ENCODE measurements around the gene DOK7. TPM values are rescaled to one million over a fixed set of nuclear protein-coding genes. Genes with fewer than 3 reads are reported as not detected.

The DOK7 gene
- polyA plus RNA-seq, 4 donors = 2.0 to 3.4 (median 2.5) TPM

DNA sequence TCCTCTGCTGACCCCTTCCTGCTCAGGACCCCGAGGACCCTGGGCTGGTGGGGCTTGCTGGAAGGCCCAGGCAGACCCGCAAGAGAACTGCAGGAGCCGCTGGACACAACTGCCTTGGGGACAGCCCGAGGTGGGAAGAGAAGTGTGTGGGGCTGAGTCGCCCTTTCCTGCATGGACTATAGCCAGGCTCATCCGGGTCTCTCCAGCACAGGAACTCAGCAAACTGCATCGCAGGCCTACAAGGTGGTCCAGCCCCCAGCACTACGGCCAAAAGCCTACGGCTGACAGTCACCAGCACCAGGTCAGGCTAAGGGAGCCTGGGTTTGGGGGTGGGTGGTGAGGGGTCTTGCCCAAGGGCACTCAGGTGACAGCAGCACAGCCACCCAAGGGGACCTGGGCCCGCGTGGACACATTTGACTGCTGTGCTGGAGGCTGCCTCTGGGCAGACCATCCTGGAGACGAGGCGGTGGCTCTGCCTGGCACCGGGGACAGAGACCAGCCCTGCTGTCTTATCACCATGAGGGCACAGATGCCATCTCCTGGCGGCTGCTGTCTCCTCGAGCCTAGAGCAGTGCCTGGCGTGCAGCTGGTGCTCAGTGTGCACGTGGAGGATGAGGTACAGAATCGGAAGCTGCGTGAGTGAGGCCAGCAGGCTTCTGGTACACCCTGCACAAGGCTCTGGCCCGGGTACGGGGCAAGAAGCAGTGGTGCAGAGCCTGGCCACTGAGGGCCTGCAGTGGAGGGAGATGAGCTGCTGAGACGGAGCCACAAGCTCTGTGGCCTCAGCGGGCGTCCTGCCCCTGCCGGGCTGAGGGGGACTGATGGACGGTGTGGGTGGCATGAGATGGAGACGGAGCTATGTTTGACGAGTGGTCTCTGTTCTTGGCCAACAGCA lies 54.0 kb downstream of the DOK7 start:
- no peak for DNase-seq (ENCODE audit: low read depth in 4 of 4, low spot score in 2 of 4)

GRCh38 chr4:3517731-3518510 lies 54.8 kb downstream of the DOK7 start:
- DNase-seq (ENCODE audit: low read depth in 4 of 4, low spot score in 2 of 4) = no peak

DNA sequence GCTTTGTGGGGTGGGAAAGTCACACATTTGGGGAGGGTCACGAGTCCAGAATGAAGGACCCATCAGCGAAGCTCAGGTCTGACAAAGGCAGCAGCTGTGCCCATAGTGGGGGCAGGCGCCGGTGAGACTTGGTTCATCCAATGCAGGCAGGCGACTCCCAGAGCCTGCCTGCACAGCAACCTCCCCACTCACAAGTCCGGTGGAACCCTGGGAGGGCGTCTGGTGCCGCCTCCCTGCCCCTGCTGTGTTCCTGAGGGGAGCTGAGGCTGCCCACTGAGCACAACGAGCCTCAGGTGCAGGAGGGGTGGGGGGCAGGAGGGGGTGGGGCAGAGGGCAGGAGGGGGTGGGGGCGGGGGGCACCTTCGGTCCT lies 55.4 kb downstream of the DOK7 start:
- no peak for DNase-seq (ENCODE audit: low read depth in 4 of 4, low spot score in 2 of 4)

GRCh38 chr4:3518941-3519340 lies 55.8 kb downstream of the DOK7 start:
- DNase-seq (ENCODE audit: low read depth in 4 of 4, low spot score in 2 of 4) = no peak

- no peak for DNase-seq (ENCODE audit: low read depth in 4 of 4, low spot score in 2 of 4)
Observed at GRCh38 chr4:3519468-3520264, 56.6 kb downstream of the DOK7 start.

GRCh38 chr4:3520276-3520675 lies 57.2 kb downstream of the DOK7 start:
- DNase-seq (ENCODE audit: low read depth in 4 of 4, low spot score in 2 of 4) = no peak

DNA sequence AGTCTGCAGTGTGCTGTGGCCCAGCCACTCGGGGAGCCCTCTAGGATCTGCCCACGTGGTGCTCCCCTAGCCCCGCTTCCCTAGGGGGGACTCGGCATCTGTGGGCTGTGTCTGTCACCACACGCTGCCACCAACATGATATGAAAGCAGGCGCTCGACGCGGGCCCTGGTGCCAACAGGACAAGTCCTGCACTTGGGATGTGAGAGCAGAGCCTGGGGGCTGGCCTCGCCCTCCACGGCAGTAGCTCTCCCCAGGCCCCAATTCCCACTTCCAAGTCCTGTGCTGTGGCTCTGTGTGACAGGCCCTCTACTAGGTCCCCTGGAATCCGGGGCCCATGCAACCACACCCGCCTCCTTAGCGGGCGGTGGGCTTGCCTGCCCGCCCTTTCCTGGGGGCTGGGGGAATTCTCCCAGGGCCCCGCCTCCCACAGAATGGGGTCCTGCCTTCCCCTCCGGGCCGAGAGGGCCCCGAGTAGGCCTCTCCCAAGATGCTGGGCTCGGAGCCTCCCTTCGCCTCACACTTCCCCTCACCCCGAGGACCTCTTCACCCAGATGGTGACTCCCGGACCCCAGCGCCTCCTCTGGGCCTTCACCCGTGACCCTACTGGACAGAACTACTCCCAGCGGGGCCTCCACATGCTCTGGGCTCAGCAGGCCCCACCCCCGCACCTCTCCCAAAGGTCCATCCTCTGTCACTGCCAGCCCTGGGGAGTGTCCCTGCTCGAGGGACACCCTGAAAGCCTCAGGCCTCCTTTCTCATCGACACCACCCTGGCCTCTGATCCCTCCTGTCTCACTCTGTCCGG lies 57.9 kb downstream of the DOK7 start:
- no peak for DNase-seq (ENCODE audit: low read depth in 4 of 4, low spot score in 2 of 4)

DNA sequence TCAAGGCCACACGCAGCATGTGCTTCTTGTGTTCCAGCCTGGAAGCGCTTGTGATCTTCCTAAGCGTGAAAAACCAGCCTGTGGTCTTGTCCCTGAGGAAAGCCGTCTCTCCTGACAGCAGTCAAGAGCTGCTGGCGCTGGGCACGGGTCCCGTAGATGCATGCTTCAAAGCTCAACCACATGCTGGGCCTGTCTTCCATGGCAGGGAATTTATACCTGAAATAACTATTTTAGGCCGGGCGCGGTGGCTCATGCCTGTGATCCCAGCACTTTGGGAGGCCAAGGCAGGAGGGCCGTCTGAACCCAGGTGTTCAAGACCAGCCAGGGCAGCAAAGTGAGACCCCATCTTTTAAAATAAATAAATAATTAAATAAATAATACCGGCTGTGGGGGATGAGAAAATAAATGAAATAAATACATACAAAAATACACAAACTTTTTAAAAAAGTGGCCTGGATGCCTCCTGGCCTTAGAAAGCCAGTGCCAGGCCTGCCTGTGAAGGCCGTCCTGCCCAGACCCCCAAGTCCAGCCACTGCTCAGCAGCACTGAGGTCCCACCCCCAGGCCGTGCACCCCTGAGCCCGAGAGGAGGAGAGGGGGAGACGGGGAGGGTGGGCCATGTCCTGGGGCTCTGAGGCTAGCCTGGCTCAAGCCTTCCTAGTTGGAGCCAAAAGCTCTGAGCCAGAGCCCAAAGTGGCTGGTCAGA lies 58.7 kb downstream of the DOK7 start:
- DNase-seq (ENCODE audit: low read depth in 4 of 4, low spot score in 2 of 4) = no peak

DNA sequence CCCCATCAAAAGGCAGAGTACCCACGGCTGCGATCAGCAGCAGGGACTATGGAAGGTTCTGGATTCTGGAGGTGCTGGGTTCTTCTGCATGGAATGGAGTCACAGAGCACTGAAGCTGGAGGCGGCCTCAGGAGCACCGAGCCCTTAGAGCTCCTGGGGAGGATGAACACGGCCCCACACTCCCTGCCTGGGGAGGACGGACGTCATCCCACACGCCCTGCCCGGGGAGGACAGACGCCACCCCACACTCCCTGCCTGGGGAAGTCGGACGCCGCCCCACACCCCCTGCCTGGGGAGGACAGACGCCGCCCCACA lies 59.2 kb downstream of the DOK7 start:
- no peak for DNase-seq (ENCODE audit: low read depth in 4 of 4, low spot score in 2 of 4)

DNA sequence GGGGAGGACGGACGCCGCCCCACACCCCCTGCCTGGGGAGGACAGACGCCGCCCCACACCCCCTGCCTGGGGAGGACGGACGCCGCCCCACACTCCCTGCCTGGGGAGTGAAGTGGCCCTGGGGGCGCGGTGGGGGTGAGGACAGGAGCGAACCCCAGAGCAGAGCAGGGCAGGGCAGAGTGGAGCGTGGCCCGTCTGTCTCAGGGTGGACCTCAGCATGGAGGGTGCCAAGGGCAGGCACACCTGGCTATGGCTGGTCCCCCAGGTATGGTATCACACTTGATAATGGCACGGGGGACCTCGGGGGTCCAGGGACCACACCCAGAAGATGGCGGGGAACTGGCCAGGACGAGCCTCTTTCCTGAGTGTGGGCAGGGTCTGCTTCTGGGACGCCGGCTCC lies 59.5 kb downstream of the DOK7 start:
- DNase-seq (ENCODE audit: low read depth in 4 of 4, low spot score in 2 of 4) = no peak

GRCh38 chr4:3523146-3523627 lies 60.1 kb downstream of the DOK7 start:
- no peak for DNase-seq (ENCODE audit: low read depth in 4 of 4, low spot score in 2 of 4)

DNA sequence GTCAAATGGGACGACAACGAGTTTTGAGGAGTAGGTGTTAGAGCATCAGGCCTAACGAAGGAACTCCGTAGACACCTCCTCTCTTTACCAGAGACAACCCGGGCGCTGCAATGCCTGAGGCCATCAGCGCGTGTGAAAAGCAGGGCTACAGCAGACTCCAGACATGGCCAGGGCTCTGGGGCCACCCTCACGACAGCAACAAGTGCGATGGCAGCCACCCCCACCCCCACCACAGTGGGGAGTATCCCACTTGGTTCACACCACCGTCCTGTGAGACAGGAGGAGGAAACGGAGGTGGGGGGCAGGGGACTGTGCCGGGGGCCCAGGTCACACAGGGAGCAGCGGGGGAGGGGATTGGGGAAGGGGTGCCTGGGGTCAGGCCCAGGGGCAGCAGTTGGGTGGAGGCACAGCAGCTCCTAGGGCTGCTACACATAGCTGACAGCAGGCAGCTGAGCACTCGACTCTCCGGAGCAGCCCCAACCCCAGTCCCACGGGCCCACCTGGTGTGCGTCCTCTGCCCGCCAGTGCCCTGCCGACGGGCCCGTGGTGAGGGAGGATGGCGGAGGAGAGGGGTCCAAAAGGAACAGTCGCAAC lies 60.6 kb downstream of the DOK7 start:
- DNase-seq (ENCODE audit: low read depth in 4 of 4, low spot score in 2 of 4) = no peak

DNA sequence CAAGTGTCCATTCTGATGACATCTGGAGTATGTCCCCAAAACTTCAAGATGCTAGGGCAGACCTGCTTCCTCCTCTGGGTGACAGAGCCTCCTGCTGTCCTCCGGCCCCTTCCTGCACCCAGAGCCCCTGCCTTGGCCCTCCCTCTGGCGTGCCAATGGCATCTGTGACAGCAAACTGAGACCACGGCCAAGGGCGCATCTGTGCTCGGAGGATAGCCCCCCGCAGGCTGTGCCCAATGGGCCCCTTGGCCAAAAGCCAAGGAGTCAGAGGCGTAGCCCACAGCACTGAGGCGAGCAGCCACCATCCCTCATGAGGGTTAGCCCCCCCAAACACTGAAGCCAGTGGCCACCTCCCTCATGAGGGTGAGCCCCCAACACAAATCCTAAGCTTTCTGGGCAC lies 61.2 kb downstream of the DOK7 start:
- DNase-seq (ENCODE audit: low read depth in 4 of 4, low spot score in 2 of 4) = no peak

DNA sequence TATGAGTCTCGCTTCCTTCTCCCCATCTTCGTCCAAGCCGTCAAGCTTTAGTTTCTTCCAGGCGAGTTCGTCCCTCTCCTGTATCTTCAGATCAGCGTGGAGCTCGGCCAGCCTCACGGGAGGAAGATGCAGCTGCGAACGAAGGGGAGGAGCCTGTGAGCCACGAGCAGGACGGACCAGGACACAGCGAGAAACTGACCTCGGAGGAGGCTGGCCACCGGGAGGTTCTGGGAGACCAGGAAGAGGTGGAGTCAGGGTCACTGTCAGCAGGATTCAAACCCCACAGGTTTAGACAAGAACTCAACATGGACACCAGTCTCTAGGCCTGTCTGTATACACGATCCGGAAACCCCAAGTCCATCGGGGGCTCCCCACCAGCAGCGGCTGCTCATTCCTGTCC lies 61.8 kb downstream of the DOK7 start:
- no peak for DNase-seq (ENCODE audit: low read depth in 4 of 4, low spot score in 2 of 4)

- DNase-seq (ENCODE audit: low read depth in 4 of 4, low spot score in 2 of 4) = no peak
Observed at GRCh38 chr4:3525532-3526430, 62.7 kb downstream of the DOK7 start.

DNA sequence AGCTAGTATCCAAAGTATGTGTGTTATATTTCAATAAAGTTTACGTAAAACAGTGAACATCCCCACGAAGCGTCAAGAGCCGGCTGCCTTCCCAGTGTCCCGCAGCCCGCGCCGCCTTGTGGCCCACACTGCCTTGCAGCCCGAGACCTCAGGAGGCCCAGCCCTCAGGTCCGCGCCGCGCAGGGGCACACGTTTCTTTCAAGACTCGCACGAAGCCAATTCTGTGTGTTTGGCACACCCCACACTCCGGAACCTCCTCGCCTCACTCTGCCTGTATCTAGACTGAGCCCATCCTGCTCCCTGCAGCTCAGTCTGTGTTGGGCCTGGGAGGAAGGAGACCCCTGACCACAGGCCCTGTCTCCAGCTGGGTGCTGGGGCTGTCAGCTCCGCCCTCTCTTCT lies 63.4 kb downstream of the DOK7 start:
- no peak for DNase-seq (ENCODE audit: low read depth in 4 of 4, low spot score in 2 of 4)

DNA sequence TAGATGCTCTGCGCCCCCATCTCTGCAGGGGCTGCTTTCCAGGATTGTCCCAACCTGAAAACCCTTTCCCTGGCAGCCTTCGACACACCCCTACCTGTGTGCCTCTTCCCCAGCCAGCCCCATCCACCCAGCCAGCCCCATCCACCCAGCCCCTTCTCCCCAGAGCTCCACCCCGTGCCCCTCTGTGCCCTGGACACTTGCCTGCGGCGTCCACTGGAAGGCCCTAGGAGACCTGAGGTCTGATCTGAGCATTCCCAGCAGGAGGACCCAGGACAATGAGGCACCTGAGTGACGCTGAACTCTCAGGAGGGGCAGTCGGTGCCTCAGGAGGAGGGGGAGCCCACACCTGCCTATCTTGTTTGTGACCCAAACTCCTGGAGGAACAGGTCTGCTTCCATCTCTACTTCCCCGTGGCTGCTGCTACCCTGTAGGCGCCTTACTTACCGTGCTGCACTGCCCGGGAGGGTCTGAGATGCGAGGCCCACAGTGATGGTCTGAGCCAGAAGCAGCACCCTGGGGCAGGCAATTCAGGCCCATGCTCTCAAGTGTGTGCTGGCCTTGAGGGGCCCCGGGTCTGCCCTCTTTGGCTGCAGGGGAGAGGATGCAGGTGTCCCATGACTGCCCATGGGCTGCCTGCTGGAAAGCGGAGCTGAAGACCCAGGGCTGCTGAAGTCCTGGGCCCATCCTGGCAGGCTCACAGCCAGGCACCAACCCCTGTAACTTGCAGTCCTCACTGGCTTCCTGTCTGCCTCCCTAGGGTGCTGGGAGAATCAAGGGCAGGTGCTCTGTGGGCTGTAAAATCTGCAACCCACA lies 64.2 kb downstream of the DOK7 start:
- DNase-seq (ENCODE audit: low read depth in 4 of 4, low spot score in 2 of 4) = no peak

Measured in left renal cortex interstitium (tissue), 4 donors.